Neural cell (in vitro differentiated cells): Measurements from ENCODE around the gene APLF. TPM values are rescaled to one million over a fixed set of nuclear protein-coding genes. Genes with fewer than 3 reads are reported as not detected.

ENCODE experiments used
- H2AFZ ChIP-seq: fragments of 200-600, 300-800 bp; sonication (generic), shearing (Covaris generic); 2 replicates; pipeline ENCODE4 v1.6.0; 2014; ENCODE audit warnings: low read depth, mild to moderate bottlenecking, antibody characterized with exemption, low read length, moderate library complexity
- H3F3A ChIP-seq: fragments of 200-600 bp; shearing (Covaris generic); 2 replicates; pipeline ENCODE4 v1.6.1; 2016; ENCODE audit warnings: mild to moderate bottlenecking, moderate library complexity, mixed read lengths, antibody characterized with exemption, low read length; ENCODE audit not compliant: insufficient read depth, poor library complexity, severe bottlenecking
- H3K27ac ChIP-seq: fragments of 200-600, 300-800 bp; sonication (generic), shearing (Covaris generic); 2 replicates; pipeline ENCODE4 v1.5.1; 2014; ENCODE audit warnings: mild to moderate bottlenecking, low read length, moderate library complexity
- H3K27me3 ChIP-seq: fragments of 300-800, 200-600 bp; sonication (generic), shearing (Covaris generic); 2 replicates; pipeline ENCODE4 v1.6.0; 2014; ENCODE audit warnings: mild to moderate bottlenecking, low read depth, low read length, moderate library complexity; ENCODE audit not compliant: insufficient read depth
- H3K36me3 ChIP-seq: fragments of 300-800, 200-600 bp; sonication (generic), shearing (Covaris generic); 2 replicates; pipeline ENCODE4 v1.5.1; 2014; ENCODE audit warnings: mild to moderate bottlenecking, antibody characterized with exemption, low read length, moderate library complexity; ENCODE audit not compliant: insufficient read depth
- H3K4me2 ChIP-seq: fragments of 300-800, 200-600 bp; sonication (generic), shearing (Covaris generic); 2 replicates; pipeline ENCODE4 v1.6.0; 2014; ENCODE audit warnings: mild to moderate bottlenecking, low read length
- H3K4me3 ChIP-seq: fragments of 300-800, 200-600 bp; sonication (generic), shearing (Covaris generic); 2 replicates; pipeline ENCODE4 v1.5.1; 2014; ENCODE audit warnings: mild to moderate bottlenecking, low read length, moderate library complexity
- H3K79me2 ChIP-seq: fragments of 200-600 bp; shearing (Covaris generic); replicated peaks from 2 replicates; pipeline ENCODE4 v1.6.0; 2014; ENCODE audit warnings: mild to moderate bottlenecking, low read length, moderate library complexity; ENCODE audit not compliant: insufficient read depth
- H3K9ac ChIP-seq: fragments of 300-800, 200-600 bp; sonication (generic), shearing (Covaris generic); 2 replicates; pipeline ENCODE4 v1.6.1; 2016; ENCODE audit warnings: mild to moderate bottlenecking, low read length, mixed read lengths
- H3K9me2 ChIP-seq: fragments of 200-600 bp; shearing (Covaris generic); 2 replicates; pipeline ENCODE4 v1.6.1; 2016; ENCODE audit warnings: mild to moderate bottlenecking, low read length, mixed read lengths; ENCODE audit not compliant: insufficient read depth
- H3K9me3 ChIP-seq: fragments of 200-600, 300-800 bp; sonication (generic), shearing (Covaris generic); 2 replicates; pipeline ENCODE4 v1.6.1; 2016; ENCODE audit warnings: mild to moderate bottlenecking, mixed run types, low read length, moderate library complexity, mixed read lengths
- H4K20me1 ChIP-seq: fragments of 200-600 bp; shearing (Covaris generic); 2 replicates; pipeline ENCODE4 v1.6.1; 2016; ENCODE audit warnings: mild to moderate bottlenecking, mixed run types; ENCODE audit not compliant: insufficient read depth
- EP300 ChIP-seq: fragments of 450-650 bp; conservative IDR thresholded peaks from 2 replicates; pipeline ENCODE4 v1.6.1; 2014; ENCODE audit warnings: antibody characterized with exemption, mild to moderate bottlenecking, moderate library complexity; ENCODE audit not compliant: poor library complexity, severe bottlenecking
- EZH2 ChIP-seq: fragments of 200-600, 300-800 bp; shearing (Covaris generic), sonication (generic); IDR thresholded peaks from 2 replicates; pipeline ENCODE4 v1.6.1; 2014; ENCODE audit warnings: antibody characterized with exemption, low read length, borderline replicate concordance, mild to moderate bottlenecking; ENCODE audit not compliant: insufficient read depth, poor library complexity, severe bottlenecking
- MXI1 ChIP-seq: fragments of 450-650 bp; conservative IDR thresholded peaks from 2 replicates; pipeline ENCODE4 v1.6.1; 2014; ENCODE audit warnings: antibody characterized with exemption, mild to moderate bottlenecking; ENCODE audit not compliant: poor library complexity, severe bottlenecking
- POLR2AphosphoS5 ChIP-seq: IDR thresholded peaks from 2 replicates; pipeline ENCODE4 v1.6.1; 2012
- RAD21 ChIP-seq: fragments of 450-650 bp; conservative IDR thresholded peaks from 2 replicates; pipeline ENCODE4 v1.6.1; 2014; ENCODE audit warnings: antibody characterized with exemption, mild to moderate bottlenecking, moderate library complexity
- SMC3 ChIP-seq: fragments of 450-650 bp; conservative IDR thresholded peaks from 2 replicates; pipeline ENCODE4 v1.6.1; 2014; ENCODE audit warnings: antibody characterized with exemption, mild to moderate bottlenecking, moderate library complexity; ENCODE audit not compliant: poor library complexity
- TAF1 ChIP-seq: IDR thresholded peaks from 2 replicates; pipeline ENCODE4 v1.6.1; 2012; ENCODE audit warnings: low read depth
- polyA plus RNA-seq: library from polyadenylated mRNA; depleted of rRNA; stranded (reverse); fragments of >200 nt; gene quantifications from 2 replicates; pipeline ENCODE4 v1.2.3, GENCODE V29; 2014
- TF ChIP-seq, protein P1 (sequence below): fragments of 450-650 bp; IDR thresholded peaks from 2 replicates; pipeline ENCODE4 v1.5.1; 2014; ENCODE audit warnings: antibody characterized with exemption, mild to moderate bottlenecking, moderate library complexity; ENCODE audit not compliant: poor library complexity, severe bottlenecking
- TF ChIP-seq, protein P2 (sequence below): IDR thresholded peaks from 2 replicates; pipeline ENCODE4 v1.6.1; 2012; ENCODE audit warnings: borderline replicate concordance

APLF gene
- polyA plus RNA-seq, 1 donor from 2014 or later = 0.45 TPM

DNA sequence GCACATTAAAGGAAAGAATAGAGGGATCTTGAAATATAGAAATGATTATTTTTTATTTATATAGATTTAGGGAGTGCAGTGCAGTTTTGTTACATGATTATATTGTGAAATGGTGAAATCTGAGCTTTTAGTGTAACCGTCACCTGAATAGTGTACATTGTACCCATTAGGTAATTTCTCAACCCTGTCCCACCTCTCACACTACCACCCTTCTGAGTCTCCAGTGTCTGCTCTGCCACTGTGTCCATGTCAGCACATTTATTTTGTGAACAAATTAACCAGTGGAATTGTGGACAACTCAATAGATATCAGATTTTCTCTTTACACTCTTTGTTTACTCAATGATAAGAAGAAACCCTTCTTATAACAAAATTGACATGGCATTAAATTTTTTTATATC, 24.2 kb downstream of the APLF start:
- Histone ChIP-seq H3K9me2 (no peaks in the 10 kb centered on the region), H3K9me3 (peaks cover 9% of the 10 kb centered on the region), H3K27ac (no peak overlapping the region), H3K36me3 (no peaks in the 10 kb centered on the region), H3K27me3 (no peaks in the 10 kb centered on the region), H3F3A (no peaks in the 10 kb centered on the region), H3K9ac (no peak overlapping the region), H3K4me3 (no peak overlapping the region), H3K79me2 (no peaks in the 10 kb centered on the region), H4K20me1 (no peaks in the 10 kb centered on the region), H3K4me2 (no peak overlapping the region), H2AFZ (no peak overlapping the region)
- TF ChIP-seq EP300 (no peak), TAF1 (no peak), RAD21 (no peak), SMC3 (no peak), EZH2 (no peak), MXI1 (no peak)
- TF ChIP-seq, protein P1, sequence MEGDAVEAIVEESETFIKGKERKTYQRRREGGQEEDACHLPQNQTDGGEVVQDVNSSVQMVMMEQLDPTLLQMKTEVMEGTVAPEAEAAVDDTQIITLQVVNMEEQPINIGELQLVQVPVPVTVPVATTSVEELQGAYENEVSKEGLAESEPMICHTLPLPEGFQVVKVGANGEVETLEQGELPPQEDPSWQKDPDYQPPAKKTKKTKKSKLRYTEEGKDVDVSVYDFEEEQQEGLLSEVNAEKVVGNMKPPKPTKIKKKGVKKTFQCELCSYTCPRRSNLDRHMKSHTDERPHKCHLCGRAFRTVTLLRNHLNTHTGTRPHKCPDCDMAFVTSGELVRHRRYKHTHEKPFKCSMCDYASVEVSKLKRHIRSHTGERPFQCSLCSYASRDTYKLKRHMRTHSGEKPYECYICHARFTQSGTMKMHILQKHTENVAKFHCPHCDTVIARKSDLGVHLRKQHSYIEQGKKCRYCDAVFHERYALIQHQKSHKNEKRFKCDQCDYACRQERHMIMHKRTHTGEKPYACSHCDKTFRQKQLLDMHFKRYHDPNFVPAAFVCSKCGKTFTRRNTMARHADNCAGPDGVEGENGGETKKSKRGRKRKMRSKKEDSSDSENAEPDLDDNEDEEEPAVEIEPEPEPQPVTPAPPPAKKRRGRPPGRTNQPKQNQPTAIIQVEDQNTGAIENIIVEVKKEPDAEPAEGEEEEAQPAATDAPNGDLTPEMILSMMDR = no peak
- TF ChIP-seq, protein P2, sequence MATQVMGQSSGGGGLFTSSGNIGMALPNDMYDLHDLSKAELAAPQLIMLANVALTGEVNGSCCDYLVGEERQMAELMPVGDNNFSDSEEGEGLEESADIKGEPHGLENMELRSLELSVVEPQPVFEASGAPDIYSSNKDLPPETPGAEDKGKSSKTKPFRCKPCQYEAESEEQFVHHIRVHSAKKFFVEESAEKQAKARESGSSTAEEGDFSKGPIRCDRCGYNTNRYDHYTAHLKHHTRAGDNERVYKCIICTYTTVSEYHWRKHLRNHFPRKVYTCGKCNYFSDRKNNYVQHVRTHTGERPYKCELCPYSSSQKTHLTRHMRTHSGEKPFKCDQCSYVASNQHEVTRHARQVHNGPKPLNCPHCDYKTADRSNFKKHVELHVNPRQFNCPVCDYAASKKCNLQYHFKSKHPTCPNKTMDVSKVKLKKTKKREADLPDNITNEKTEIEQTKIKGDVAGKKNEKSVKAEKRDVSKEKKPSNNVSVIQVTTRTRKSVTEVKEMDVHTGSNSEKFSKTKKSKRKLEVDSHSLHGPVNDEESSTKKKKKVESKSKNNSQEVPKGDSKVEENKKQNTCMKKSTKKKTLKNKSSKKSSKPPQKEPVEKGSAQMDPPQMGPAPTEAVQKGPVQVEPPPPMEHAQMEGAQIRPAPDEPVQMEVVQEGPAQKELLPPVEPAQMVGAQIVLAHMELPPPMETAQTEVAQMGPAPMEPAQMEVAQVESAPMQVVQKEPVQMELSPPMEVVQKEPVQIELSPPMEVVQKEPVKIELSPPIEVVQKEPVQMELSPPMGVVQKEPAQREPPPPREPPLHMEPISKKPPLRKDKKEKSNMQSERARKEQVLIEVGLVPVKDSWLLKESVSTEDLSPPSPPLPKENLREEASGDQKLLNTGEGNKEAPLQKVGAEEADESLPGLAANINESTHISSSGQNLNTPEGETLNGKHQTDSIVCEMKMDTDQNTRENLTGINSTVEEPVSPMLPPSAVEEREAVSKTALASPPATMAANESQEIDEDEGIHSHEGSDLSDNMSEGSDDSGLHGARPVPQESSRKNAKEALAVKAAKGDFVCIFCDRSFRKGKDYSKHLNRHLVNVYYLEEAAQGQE = no peak

DNA sequence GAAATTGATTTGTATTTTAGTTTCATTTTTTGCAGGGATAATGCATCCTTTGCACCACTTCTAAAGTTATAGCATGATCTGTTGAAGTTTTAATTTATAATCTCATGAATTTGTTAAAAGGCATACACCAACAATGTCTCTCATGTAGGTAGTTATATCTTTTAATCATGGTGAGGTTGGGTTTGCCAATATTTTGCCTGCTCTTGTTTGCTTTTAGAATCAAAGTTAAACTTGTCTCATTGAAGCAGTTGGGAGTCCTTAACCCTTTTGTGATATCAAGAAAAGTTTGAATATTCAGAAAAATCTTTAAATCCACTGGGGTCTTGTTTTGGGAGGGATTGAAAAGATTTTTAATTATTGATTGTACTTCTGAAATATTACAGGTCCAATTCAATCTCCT, 31.7 kb downstream of the APLF start:
- Histone ChIP-seq H3K4me3 (no peak overlapping the region), H3K4me2 (no peak overlapping the region), H3K79me2 (no peaks in the 10 kb centered on the region), H2AFZ (no peak overlapping the region), H3F3A (no peaks in the 10 kb centered on the region), H4K20me1 (no peaks in the 10 kb centered on the region), H3K27me3 (no peaks in the 10 kb centered on the region), H3K27ac (no peak overlapping the region), H3K9me3 (peaks cover 10% of the 10 kb centered on the region), H3K9ac (no peak overlapping the region), H3K36me3 (no peaks in the 10 kb centered on the region), H3K9me2 (no peaks in the 10 kb centered on the region)
- TF ChIP-seq, protein P1 = no peak
- TF ChIP-seq RAD21 = no peak
- TF ChIP-seq, protein P2 = no peak
- TF ChIP-seq EZH2 = no peak
- TF ChIP-seq SMC3 = no peak
- no peak for TF ChIP-seq TAF1
- no peak for TF ChIP-seq MXI1
- no peak for TF ChIP-seq POLR2AphosphoS5
- no peak for TF ChIP-seq EP300
